ENCODE data around the gene GSDMA. TPM values are rescaled to one million over a fixed set of nuclear protein-coding genes. Genes with fewer than 3 reads are reported as not detected.
A peak's percentile ranks its signal among the peaks of the same experiment; 100 is the strongest.

The GSDMA gene
- total and polyA plus RNA-seq, 8 donors = 0.09 to 0.73 TPM; not detected in 6

DNA sequence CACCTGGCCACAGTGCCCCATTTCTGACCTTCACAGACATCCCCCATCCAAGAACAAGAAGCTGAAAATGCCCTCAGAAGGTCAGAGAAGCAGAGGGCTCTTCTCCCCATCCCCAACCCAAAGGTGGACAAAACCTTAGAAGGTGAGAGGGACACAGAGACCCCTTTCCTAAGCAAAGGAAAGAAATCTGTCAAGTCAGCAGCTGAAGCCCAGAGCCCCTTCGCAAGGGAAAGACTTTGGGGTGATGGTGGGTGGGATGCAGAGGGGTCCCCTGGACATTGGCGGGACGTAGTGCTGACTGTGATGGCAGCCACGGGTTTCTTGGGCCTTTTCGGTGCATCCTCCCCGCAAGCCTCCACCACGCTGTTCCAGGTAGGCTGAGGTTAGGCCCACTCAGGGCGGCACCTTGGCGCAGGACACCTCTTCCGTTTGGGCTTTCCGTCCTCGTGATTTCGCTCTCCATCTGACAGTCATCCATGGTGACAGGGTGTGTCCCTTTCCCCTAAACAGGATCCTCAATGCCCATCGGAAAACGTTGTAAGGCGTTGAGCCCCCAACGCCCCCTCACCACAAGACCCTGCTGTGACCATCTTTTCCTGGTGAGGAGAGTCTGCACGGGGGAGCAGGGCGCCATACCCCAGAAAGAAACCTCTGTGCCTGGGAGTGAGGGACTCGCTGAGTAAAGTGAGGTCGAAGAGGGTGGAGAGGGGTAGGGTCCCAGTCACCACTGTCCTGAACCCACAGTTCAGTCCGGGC, 10.7 kb upstream of the GSDMA start:
- no peak for FAIRE-seq
- Histone ChIP-seq H3K27ac (no peak overlapping the region), H3K36me3 (no peaks in the 10 kb centered on the region), H3K4me3 (peak overlapping the region in 2 of 4 donors; percentile 23 to 38), H3K4me1 (peaks cover 0 to 6% (median 3%) of the 10 kb centered on the region in 3 donors), H3K9me3 (no peaks in the 10 kb centered on the region), H3K27me3 (no peaks in the 10 kb centered on the region)
- peak in 3 of 6 donors; percentile 42 to 57 (median 43) for DNase-seq
- WGBS, 2 donors = 62 to 64% methylated on average over 22 of the region's 22 CpGs
- intact Hi-C loops (cut with DNase I) = no loop called here
- no peak for TF ChIP-seq CTCF (IDR thresholded peaks at IDR 0.05)
- no peak for ATAC-seq

DNA sequence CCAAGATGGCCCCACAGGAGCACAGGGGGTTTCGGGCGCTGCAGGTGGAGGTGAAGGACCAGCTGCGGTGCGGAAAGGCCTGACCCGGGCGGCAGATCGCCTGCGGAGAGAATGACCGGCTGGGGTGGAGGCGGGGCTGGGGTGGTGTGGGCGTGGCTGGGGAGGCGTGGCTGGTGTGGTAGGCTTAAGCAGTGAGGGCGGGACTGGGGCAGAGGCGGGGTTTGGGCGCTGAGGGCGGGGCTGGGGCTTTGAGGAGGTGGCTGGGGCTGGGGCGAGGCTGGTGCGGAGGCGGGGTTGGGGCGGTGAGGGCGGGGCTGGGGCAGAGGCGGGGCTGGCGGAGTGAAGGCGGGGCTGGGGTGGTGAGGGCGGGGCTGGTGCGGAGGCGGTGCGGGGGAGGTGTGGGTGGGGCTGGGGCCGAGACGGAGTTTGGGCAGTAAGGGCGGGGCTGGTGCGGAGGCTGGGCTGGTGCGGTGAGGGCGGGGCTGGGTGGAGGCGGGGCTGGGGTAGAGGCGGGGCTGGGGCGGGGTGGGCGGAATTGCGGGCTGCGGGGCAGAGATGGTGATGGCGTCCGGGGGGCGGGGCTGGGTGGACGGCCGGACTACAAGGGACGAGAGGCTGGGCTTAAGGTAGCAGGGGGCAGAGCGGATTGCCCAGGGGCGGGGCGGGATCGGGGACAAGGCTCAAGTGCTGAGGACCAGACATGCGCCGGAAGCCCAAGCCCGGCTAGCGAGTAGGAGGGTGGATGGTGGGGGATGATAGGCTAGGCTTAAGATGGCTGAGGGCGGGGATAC, 9.9 kb upstream of the GSDMA start:
- no peaks in the 10 kb centered on the region for H3K36me3 ChIP-seq
- FAIRE-seq = no peak
- H3K27me3 ChIP-seq = no peaks in the 10 kb centered on the region
- ATAC-seq = peak; percentile 86 to 94 (median 92)
- intact Hi-C loops (cut with DNase I) = no loop called here
- peak; percentile 97 to 100 (median 98) for DNase-seq
- WGBS, 2 donors = 0 to 1% methylated on average over 32 to 55 of the region's 55 CpGs
- no peaks in the 10 kb centered on the region for H3K9me3 ChIP-seq
- H3K4me3 ChIP-seq = peak overlapping the region in 2 of 4 donors; percentile 26 to 38
- peak overlapping the region in 2 of 4 donors; percentile 23 to 41 for H3K27ac ChIP-seq
- peaks cover 0 to 6% (median 3%) of the 10 kb centered on the region in 3 donors for H3K4me1 ChIP-seq
- TF ChIP-seq CTCF (IDR thresholded peaks at IDR 0.05) = no peak

GRCh38 chr17:39953471-39953888, 9.3 kb upstream of the GSDMA start:
- ATAC-seq (no peak), FAIRE-seq (no peak), DNase-seq (no peak)
- H3K4me3 ChIP-seq = peak overlapping the region in 2 of 4 donors; percentile 26 to 38
- H3K4me1 ChIP-seq = peaks cover 0 to 6% (median 3%) of the 10 kb centered on the region in 3 donors
- intact Hi-C loops (cut with DNase I) = no loop called here
- H3K9me3 ChIP-seq = no peaks in the 10 kb centered on the region
- 53 to 61% methylated on average over 9 of the region's 9 CpGs for WGBS, 2 donors
- no peaks in the 10 kb centered on the region for H3K36me3 ChIP-seq
- peak overlapping the region in 2 of 4 donors; percentile 23 to 41 for H3K27ac ChIP-seq
- TF ChIP-seq CTCF (IDR thresholded peaks at IDR 0.05) = no peak
- H3K27me3 ChIP-seq = no peaks in the 10 kb centered on the region

DNA sequence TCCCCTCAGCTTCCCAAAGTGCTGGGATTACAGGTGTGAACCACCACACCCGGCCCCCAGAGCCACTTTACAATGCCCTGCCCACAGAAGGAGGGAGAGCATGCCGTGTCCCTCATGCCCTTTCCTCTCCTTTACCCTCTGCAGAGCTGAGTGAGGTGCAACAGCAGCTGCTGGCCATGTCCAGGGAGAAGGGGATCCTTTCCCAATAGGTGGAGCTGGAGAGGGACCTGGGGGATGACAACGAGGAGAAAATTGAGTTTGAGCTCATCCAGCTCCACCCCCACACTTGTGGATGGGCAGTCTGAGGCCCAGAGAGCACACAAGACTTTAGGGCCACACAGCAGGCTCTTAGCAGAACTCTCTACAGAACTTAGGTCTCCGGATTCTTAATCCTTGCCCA, 7.9 kb upstream of the GSDMA start:
- H3K9me3 ChIP-seq = no peaks in the 10 kb centered on the region
- no peak overlapping the region for H3K27ac ChIP-seq
- DNase-seq (no peak), FAIRE-seq (no peak), ATAC-seq (no peak)
- intact Hi-C loops (cut with DNase I) = no loop called here
- no peaks in the 10 kb centered on the region for H3K27me3 ChIP-seq
- no peak overlapping the region for H3K4me3 ChIP-seq
- WGBS, 2 donors = 50 to 57% methylated on average over 4 of the region's 4 CpGs
- no peak for TF ChIP-seq CTCF (IDR thresholded peaks at IDR 0.05)
- no peaks in the 10 kb centered on the region for H3K36me3 ChIP-seq
- peaks cover 0 to 6% (median 3%) of the 10 kb centered on the region in 3 donors for H3K4me1 ChIP-seq

Data from pancreas (tissue), 10 donors.